ENCODE results near the gene ECSCR.
"Not testable (repeated sequence)": the region's sequence is repeated elsewhere in the genome, so short reads cannot be mapped to it uniquely, and the experiment has no call there.

- TF ChIP-seq MEF2A (IDR thresholded peaks at IDR 0.05; ENCODE audit: insufficient read depth, low read depth, low read length); CBX3 (IDR thresholded peaks at IDR 0.05; ENCODE audit: borderline replicate concordance, low read depth); CTCF (IDR thresholded peaks at IDR 0.05 in 2 of 3, conservative IDR thresholded peaks at IDR 0.05 in 1 of 3; ENCODE audit: control insufficient read depth in 2 of 3, extremely low read depth in 1 of 3, insufficient read depth in 1 of 3, low read depth in 3 of 3, low read length in 3 of 3); RAD21 (IDR thresholded peaks at IDR 0.05; ENCODE audit: insufficient read depth, low read depth, low read length); USF2 (IDR thresholded peaks at IDR 0.05; ENCODE audit: borderline replicate concordance, low read depth, low read length): not testable (repeated sequence)
These were observed 17.2 kb upstream of the ECSCR start for GRCh38 chr5:139479729-139480128.

Data from GM12878 (cell line).